HG03571 (cell line): ENCODE data around the gene IBTK.
A peak's percentile ranks its signal among the peaks of the same experiment; 100 is the strongest.
"Not testable (repeated sequence)": the region's sequence is repeated elsewhere in the genome, so short reads cannot be mapped to it uniquely, and the experiment has no call there.

Source experiments
- ATAC-seq: cut with Tn5 transposase; IDR thresholded peaks from one replicate; pipeline ENCODE4 v1.9.1; 2021; ENCODE audit not compliant: unreplicated experiment

Gene IBTK

DNA sequence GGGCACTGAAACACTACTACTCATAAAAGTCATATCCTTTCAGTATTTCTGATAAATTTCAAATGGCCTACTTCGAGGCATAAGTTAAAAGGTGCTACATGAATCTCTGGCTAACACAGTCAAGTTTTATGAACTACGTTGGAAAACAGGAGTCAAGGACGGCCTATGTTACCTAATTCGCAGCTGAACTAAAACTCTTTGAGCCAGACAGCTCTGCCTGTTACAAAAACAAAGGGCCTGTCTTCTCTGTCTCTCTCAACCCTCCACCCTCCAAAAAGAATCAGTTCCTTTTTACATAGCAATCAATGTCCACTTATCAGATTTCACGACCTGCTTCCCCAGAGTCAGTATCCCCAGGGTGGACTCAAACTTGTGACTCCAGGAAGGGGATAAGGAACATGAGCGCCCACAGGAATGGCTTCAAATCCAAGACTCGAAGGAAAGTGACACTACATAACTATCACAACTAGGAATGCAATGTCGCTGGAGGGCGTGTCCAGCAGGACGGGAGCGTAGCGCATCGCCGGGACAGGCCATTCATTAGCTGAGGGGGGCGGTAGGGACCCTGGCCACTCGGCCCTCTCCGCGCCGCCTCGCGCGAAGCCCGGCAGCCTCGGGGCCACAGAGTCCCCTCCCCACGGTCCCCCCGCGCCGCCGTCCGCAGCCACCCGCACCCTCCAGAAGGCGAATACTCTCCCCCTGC, 591 bp downstream of the IBTK start:
- ATAC-seq = peak; percentile 37

DNA sequence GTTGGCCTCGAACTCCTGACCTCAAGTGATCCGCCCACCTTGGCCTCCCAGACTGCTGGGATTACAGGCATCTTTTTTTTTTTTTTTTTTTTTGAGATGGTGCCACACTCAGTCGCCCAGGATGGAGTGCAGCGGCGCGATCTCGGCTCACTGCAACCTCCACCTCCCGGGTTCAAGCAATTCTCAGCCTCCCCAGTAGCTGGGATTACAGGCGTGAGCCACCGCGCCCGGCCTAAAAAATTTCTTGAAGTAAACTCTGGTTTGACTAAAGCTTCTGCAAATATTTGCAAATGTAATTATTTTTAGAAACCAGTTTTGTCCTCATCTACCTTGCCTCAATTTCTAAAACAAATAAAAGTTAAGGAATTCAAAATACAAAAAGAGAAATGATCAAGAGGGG, 1.2 kb downstream of the IBTK start:
- ATAC-seq = no peak

DNA sequence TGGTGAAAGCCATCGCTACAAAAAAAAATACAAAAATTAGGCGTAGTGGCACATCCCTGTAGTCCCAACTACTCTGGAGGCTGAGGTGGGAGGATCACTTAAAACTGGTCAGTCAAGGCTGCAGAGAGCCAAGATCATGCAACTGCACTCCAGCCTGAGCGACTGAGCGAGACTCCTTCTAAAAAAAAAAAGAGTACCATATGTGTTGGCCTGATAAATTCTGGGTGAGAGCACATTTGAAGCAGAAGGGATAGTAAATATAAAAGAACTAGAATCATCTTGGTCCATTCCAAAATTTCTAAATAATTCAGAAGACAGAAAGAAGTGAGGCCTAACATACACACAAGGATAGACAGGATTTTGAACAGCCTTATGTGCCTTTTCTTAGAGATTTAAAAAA, 2.2 kb downstream of the IBTK start:
- no peak for ATAC-seq

DNA sequence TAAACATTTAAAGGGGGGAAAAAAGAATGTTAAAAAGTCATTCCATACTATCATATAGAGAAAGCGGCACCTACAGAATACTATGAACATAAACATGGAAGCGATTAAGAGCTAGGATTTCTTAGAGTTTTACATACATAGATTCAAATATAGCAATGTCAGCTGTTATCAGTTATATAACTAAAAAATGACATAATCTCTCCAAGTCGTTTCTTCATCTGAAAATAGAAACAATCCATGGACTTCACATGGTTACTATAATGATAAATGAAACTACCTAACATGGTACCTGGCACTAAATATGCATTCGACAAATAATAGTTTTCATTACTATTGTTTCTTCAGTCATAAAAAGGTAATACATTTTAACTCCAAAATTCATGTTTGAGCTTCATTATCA, 3.7 kb downstream of the IBTK start:
- no peak for ATAC-seq

DNA sequence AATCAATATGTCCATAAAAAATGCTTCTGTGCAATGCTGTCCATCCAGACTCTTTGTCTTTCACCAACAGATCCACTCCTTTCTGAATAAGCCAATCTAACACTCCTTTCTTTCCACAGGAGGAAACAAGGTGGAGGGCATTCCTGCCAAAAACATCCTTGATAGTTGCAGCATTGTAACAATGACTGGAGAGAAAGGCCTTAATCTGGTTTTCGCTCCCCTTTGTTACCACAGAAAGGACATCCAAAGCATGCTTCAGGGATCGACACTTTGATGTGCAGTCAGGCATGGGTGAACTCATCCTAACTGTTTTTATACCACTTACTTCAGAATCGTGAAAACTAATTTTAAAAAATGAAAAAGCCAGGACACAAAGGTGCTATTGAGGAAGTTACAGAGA, 7.4 kb downstream of the IBTK start:
- no peak for ATAC-seq

DNA sequence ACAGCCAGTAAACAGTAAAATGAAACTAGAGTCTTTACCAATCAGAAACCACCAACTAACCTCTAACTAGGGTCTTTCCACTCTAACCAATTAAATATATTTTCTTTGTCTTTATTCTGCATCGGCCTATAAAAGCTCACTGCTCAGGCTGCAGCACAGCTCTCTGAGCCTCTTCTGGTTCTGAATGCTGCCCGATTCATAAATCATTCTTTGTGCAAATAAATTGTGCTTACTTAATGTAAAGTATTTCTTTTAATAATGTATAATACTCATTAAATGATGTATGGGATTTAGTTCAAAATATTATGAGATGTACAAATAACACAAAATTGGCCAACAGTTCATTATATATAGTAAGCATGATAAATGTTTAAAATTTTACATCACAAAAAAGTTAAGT, 7.9 kb downstream of the IBTK start:
- no peak for ATAC-seq

DNA sequence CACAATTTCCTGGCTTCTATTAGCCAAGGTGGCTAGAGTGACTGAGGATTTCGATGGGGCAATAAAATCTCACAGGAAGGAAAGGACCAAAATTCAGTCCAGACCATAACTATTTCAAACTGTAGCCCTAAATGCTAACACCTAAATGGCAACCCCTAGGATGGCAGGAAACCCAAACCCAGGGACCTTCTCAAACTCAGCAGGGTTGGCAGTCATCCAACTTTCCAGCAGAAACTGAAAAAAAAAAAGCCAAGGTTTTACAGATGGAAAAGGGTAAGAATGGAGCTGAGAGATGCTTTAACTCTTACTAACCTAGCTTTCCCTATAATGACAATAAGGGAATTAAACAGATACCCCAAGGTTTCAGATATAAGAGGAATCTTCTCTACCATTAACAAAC, 10.5 kb downstream of the IBTK start:
- ATAC-seq = no peak

DNA sequence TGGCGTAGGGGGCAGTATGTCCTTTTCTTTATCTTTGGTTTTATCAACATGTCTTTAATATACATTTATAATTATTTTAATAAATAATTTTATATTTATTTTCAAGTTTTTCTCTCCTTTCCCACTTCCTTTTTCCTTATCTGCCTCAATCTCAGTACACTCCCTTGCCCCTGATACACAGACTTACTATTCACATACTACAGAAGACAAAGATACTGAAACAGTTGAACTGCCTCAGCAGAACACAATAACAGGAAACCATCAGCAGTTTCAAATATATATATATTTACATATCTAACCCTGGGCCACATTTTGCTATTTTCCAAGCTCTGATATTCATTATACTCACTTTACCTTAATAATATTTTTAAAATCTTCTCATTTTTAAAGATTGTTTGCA, 19.8 kb downstream of the IBTK start:
- ATAC-seq = peak; percentile 64

DNA sequence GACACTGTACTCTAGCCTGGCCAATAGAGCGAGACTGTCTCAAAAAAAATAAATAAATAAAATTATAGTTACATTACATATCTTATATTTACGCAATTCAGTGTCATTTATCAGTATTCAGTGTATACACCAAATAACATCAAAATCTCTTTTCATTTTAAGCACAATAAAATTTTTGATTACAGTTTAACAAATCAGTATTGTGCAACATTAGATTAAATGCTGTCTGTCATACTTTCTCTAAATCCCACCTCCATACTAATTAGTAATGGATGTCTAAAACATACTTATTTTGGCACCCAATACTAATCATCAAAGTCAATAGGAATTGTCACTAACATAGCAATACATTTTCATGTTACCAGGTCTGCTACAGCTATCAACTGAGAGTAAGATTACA, 27.4 kb downstream of the IBTK start:
- ATAC-seq = no peak

DNA sequence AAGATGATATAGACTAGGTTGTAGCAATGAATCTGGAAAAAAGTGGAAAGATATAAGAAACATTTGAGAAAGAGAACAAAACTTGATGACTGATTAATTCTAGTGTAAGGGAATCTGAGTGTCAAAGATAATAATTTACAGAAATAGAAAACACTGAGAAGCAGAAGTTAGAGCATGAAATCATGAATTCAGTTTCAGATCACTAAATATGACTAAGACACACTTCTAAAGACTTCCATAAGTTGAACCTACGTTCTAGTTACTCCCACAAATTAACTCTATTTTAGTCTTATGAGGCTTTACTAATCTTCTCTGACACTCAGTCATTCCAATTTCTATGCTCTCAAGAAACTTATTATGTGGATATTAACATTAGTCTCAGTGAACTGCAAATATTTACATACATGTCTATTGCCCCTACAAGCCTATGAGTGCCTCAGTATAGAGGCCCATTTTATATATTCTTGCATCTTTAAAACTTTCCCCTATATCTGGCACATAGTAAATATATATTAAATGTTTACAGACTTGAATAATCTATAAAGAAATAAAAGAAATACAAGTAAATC, 30.4 kb downstream of the IBTK start:
- peak; percentile 95 for ATAC-seq

DNA sequence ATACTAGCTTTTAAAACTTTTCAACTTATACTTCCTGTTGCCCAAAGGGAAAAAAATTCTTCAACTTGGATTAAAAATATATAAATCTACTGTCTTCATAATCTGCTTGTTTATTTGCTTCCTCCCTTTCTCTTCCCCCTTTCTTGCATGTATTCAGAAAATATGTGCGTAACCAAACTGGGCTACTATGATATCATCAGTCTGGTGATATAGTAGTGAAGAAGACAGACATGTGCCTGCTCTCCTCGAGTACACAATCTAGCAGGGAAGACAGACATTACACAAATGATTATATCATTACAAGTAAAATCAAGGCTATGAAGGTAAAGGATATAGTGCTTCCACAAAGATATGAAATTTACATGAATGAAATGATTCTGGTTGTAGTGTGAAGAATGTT, 31.0 kb downstream of the IBTK start:
- peak; percentile 13 for ATAC-seq

DNA sequence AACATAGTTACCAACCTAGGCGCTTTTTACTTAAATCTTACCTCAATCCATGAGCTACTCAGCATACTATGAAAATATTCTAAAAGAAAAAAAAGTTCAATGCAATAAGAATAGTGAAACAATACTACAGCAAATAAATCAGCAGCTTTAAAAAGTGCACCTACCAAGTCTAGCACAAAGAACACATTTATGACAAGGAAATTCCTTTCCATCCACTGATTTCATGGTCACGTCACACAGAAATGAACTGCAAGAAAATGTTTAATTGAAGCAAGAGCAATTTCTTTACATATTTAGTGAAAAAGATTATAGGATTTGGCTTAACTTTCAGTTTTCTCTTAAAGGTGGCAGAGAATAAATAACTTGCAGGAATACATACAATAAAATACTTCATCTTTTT, 36.2 kb downstream of the IBTK start:
- ATAC-seq = no peak

DNA sequence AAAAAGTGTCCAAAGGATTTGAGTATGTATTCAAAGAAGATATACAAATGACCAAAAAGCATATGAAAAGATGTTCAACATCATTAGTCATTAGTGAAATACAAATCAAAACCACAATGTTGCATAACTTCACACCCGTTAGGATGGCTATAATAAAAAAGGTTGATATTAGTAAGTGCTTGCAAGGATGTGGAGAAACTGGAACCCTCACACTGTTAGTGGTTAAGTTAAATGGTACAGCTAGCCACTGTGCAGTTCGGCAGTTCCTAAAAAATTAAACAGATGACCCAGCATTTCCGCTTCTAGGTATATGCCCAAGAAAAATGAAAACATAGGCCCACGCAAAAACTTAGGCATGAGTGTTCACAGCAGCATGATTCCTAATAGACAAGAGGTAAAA, 38.6 kb downstream of the IBTK start:
- ATAC-seq = no peak

DNA sequence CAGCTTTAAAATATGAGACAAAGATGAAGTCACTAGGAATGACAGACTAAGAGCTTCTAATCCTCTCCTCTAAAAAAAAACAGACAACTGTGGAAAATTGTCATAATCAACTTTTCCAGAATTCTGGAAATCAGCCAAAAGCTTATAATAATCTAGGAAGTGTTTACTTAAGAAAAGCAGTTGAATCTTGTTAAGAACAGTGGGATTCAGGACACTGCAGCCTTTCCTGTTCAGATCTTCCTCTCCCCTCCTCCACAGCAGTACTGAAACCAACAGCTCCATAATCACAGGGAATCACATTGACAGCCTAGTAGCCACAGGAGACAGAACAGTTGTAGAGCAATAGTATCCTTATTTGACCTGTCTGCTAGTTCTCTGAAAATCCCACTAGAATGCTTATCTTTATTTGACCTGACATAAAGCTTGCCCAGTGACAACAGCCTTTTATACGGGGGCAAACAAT, 41.6 kb downstream of the IBTK start:
- no peak for ATAC-seq

DNA sequence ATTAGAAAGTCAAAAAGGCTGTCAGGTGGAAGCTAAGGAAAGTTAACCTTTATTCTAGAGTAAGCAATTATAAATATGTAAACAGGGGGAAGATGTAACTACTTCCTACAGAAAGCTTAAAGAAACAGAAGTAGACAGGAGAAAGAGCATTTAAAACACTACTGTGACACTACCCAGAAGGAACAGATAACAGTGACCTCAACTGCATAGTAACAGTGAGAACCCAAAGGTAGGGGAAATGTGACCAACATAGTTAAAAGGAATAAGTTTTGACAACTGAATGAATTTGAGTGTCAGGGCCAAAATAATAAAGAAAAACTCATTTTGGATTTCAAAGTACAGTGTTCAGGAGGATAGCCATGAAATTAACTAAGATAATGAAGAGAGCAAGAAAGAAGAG, 43.5 kb downstream of the IBTK start:
- no peak for ATAC-seq

DNA sequence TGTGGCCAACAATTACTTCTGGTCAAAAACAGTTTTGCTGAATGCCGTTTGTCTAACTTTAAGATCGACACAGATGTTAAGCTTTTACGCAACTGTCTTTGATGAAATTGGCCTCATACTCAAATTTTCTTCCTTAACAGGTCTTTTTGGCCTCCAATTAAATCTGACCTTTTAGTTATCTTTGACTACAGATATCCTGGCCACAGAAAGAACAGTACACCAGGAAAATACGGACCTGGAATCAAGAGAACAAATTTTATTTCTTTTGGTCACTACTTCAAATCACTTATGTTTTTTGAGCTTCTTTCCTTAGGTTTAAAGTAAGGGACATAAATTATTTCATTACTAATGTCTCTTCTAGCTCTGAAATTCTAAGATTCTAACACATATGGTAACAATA, 49.8 kb downstream of the IBTK start:
- ATAC-seq = no peak

DNA sequence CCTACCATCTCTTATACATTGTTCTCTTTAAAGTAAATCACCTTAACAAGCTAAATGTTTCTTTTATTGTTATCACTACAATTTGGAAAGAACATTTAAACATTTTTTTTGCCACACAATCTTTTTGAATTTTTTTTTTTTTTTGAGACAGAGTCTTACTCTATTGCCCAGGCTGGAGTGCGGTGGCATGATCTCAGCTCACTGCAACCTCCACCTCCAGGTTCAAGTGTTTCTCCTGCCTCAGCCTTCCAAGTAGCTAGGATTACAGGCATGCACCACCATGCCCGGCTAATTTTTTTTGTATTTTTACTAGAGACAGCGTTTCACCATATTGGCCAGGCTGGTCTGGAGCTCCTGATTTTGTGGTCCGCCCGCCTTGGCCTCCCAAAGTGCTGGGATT, 50.3 kb downstream of the IBTK start:
- ATAC-seq = not testable (repeated sequence)

DNA sequence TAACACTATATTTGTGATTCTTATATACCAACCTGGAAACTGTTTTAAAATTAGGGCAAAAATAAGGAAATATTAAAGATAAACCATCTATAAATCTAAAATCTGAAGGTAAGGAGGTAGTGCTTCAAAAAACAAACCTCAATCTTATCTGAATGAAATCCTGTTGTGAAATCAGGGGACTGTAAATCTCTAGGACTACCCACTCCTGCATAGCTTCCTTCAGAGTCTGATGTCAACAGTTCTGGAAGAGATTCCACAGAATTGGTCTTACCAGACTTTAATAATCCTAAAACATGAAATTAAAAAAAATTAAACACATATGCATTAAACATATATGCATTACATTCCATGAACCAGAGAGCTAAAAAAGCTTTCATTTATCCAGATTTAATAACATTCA, 51.4 kb downstream of the IBTK start:
- no peak for ATAC-seq

DNA sequence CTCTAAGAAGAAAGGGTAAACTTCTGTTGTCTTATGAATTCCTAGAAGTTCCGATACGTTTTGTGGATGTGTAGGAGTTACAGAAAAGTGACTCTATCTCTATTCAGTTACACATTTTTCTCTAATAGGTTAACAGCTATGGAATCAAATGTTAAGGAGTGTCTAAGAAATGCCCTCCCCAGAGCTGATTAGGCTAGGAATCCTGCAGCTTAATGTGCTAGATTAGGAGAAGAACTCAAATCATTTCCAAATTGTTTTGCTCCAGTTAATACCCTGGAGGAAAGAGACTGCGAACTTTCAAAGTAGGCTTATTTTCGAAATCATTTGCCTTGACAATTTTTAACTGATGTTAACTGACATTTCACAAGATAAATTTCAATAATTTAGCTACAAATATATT, 51.9 kb downstream of the IBTK start:
- no peak for ATAC-seq

DNA sequence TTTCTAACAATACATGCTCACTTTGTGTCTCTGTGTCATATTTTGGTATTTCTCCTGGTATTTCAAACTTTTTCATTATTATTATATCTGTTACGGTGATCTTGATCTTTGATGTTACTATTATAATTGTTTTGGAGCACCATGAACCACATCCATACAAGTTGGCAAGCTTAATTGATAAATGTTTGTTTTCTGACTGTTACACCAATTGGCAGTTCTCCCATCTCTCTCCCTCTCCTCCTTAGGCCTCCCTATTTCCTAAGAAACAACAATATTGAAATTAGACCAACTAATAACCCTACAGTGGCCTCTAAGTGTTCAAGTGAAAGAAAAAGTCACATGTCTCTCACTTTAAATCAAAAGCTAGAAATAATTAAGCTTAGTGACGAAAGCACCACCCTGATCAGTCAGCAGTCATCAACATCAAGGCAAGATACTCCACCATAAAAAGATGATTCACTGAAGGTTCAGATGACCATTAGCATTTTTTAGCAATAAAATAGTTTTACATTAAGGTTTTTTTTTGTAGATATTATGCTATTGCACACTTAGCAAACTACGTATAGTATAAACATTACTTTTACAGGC, 61.5 kb downstream of the IBTK start:
- ATAC-seq = no peak

DNA sequence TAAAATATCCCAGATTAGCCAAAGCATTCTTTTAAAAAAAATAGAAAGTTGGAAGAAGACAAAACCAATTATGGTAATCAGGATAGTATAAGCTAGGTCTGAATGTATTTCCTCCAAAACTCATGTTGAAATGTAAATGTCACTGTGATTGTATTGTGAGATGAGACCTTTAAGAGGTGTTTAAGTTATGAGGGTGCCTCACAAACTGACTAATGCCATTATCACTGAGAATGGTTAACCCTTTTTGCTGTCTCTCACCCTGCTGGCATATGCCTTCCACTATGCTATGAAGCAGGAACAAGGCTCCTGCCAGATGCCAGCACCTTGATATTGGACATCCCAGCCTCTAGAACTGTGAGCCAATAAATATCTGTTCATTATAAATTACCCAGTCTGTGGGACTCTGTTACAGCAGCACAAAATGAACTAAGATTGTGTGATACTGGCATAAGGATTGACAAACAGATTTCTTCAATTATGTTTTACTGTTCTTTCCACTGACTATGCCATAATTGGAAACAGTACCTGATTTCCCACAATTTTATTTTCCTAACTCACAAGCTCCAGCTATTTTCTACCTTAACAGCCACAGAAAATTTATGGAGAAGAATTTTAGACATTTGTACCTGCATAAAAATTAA, 63.8 kb downstream of the IBTK start:
- no peak for ATAC-seq

DNA sequence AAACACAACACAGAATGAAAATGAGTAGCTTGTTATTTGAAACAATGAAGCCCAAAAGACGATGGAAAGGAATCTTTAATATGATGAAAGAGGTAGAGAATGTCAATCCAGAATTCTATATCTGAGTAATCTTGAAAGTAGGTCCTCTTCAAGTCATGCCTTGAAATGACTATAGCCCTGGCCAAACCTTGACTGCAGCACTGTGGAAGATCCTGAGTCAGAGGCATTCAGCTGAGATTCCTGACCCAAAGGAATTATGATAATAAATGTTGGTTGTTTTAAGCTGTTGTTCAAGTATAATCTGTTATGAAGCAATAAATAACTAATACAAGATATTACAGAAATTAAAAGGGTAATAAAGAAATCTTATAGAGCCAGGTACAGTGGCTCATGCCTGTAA, 64.8 kb downstream of the IBTK start:
- ATAC-seq = no peak
